Effector memory CD4-positive, alpha-beta T cell (primary cell): ENCODE results near the gene KCNG1.
"Not testable (repeated sequence)": the region's sequence is repeated elsewhere in the genome, so short reads cannot be mapped to it uniquely, and the experiment has no call there.

Experiments
- DNase-seq, 3 donors: peaks; one replicate each; pipeline ENCODE4 v3.0.0-alpha.2; 2020
- H3K27ac ChIP-seq: 2 replicates; pipeline ENCODE4 v1.7.0; 2013; ENCODE audit warnings: mild to moderate bottlenecking, low read length, moderate library complexity; ENCODE audit not compliant: insufficient read depth, poor library complexity, severe bottlenecking
- H3K27me3 ChIP-seq: replicated peaks from 2 replicates; pipeline ENCODE4 v1.7.0; 2013; ENCODE audit warnings: mild to moderate bottlenecking, low read length; ENCODE audit not compliant: insufficient read depth, control insufficient read depth, poor library complexity, severe bottlenecking
- H3K36me3 ChIP-seq: 2 replicates; pipeline ENCODE4 v1.7.0; 2013; ENCODE audit warnings: mild to moderate bottlenecking, low read length, moderate library complexity; ENCODE audit not compliant: control insufficient read depth, insufficient read depth
- H3K4me1 ChIP-seq: 2 replicates; pipeline ENCODE4 v1.7.0; 2013; ENCODE audit warnings: low read length, mild to moderate bottlenecking; ENCODE audit not compliant: control insufficient read depth, insufficient read depth, poor library complexity, severe bottlenecking
- H3K4me3 ChIP-seq: 2 replicates; pipeline ENCODE4 v1.7.0; 2013; ENCODE audit warnings: low read length, low read depth, mild to moderate bottlenecking; ENCODE audit not compliant: insufficient read depth, poor library complexity, severe bottlenecking
- H3K9me3 ChIP-seq: 2 replicates; pipeline ENCODE4 v1.7.0; 2013; ENCODE audit warnings: mild to moderate bottlenecking, low read length, moderate library complexity; ENCODE audit not compliant: control insufficient read depth

Gene KCNG1

DNA sequence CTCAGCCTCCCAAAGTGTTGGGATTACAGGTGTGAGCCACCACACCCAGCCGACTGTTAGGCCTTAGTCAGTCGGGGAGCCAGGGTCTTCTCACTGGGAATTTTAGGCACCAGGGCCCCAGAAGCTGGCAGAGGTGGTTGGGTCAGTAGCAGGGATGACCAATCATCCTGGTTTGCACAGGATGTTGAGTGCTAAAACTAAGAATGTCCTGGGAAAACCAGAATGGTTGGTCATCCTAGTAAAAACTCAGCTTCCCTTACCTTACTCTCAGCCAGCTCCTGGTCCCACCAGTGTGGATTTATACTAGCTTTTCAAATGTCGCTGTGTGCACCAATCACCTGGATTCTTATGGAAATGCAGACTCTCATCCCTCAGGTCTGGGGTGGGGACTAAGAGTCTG, 31.8 kb downstream of the KCNG1 start:
- Histone ChIP-seq H3K36me3 (no peaks in the 10 kb centered on the region), H3K9me3 (no peaks in the 10 kb centered on the region), H3K4me3 (no peak overlapping the region), H3K27me3 (peaks cover 3% of the 10 kb centered on the region), H3K4me1 (no peaks in the 10 kb centered on the region), H3K27ac (no peak overlapping the region)
- DNase-seq: no peak

DNA sequence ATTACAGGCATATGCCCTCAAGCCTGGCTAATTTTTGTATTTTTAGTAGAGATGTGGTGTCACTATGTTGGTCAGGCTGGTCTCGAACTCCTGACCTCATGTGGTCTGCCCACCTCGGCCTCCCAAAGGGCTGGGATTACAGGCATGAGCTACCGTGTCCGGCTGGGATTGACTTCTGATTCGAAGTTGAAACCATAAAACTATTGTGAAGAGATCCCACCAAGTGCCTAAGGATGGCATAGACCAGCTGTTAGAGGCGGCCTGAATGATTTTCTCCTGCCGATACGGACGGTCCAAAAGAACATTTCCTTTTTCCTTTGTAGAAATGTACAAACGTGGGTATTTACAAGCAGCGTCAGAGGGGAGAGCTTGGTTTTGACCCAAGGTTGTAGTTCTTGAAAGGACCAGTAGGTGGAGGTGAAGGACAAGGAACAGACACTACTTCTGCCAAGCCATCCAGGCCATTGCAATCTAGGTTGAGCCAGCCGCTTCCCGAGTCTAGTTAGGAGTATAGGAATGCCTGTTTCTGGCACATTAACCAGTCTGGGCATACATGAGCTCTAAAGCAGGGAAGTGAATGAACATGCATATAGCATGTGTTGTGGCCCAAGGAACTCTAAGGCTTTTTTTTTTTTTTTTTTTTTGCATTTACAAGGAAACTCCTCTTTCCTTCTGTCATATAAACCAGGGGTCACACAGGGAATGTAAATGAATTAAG, 35.3 kb downstream of the KCNG1 start:
- H3K4me1 ChIP-seq: no peaks in the 10 kb centered on the region
- no peak overlapping the region for H3K27ac ChIP-seq
- H3K4me3 ChIP-seq: no peak overlapping the region
- H3K9me3 ChIP-seq: no peaks in the 10 kb centered on the region
- no peaks in the 10 kb centered on the region for H3K36me3 ChIP-seq
- DNase-seq: peak in 2 of 3 donors; percentile 23 to 43
- peaks cover 3% of the 10 kb centered on the region for H3K27me3 ChIP-seq

DNA sequence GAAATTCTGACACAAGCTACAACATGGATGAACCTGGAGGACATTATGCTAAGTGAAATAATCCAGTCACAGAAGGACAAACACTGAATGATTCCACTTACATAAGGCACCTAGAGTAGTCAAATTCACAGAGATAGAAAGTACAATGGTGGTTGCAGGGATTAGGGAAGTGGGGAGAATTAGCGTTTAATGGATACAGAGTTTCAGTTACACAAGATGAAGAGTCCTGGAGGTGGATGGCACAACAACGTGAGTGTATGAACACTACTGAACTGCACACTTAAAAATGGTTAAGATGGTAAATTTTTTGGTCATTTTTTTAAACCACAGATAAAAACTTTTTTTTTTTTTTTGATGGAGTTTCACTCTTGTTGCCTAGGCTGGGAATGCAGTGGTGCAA, 39.6 kb downstream of the KCNG1 start:
- no peak for DNase-seq
- peaks cover 3% of the 10 kb centered on the region for H3K27me3 ChIP-seq

DNA sequence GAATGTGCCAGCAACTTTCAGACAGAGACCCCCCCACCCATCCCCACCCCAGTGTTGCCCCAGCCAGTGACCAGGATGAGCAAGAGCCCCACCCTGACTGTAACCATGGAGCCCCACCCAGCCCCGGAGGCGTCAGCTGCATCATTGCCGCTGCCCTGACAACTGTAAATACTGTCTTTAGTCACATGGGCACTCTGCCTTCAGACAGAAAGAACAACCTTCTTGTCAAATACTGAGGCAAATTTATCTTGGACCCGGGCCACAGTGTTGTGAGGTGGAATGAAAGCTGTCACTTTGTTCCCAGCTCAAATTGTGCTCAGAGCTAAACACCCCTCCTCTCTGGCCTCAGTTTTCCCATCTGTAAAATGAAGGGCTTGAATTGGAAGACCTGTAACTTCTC, 40.5 kb downstream of the KCNG1 start:
- H3K4me3 ChIP-seq: no peak overlapping the region
- no peak for DNase-seq
- H3K9me3 ChIP-seq: no peaks in the 10 kb centered on the region
- no peaks in the 10 kb centered on the region for H3K4me1 ChIP-seq
- H3K36me3 ChIP-seq: no peaks in the 10 kb centered on the region
- no peak overlapping the region for H3K27ac ChIP-seq
- peaks cover 3% of the 10 kb centered on the region for H3K27me3 ChIP-seq

More for the DNA sequence above, 39.6 kb downstream of the KCNG1 start:
- Histone ChIP-seq H3K9me3 (no peaks in the 10 kb centered on the region), H3K27ac (no peak overlapping the region), H3K36me3 (no peaks in the 10 kb centered on the region), H3K4me3 (no peak overlapping the region), H3K4me1 (no peaks in the 10 kb centered on the region)

DNA sequence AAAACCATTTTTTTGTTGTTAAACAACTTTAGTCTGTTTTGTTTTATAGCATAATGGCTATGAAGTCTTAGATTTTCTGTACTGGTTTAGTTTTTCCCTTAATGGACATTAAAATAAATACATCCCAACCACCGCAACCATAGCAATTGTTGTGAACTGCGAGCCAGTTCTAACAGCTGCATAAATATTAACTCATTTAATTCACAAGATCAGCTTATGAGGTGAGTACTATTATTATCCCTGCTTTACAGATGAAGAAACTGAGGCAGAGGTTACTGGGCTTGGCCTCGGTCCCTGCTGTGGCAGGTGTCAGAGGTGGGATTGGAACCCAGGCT, 41.2 kb downstream of the KCNG1 start:
- Histone ChIP-seq H3K4me3 (no peak overlapping the region), H3K27me3 (no peaks in the 10 kb centered on the region), H3K9me3 (no peaks in the 10 kb centered on the region), H3K27ac (no peak overlapping the region), H3K4me1 (no peaks in the 10 kb centered on the region), H3K36me3 (no peaks in the 10 kb centered on the region)
- no peak for DNase-seq

DNA sequence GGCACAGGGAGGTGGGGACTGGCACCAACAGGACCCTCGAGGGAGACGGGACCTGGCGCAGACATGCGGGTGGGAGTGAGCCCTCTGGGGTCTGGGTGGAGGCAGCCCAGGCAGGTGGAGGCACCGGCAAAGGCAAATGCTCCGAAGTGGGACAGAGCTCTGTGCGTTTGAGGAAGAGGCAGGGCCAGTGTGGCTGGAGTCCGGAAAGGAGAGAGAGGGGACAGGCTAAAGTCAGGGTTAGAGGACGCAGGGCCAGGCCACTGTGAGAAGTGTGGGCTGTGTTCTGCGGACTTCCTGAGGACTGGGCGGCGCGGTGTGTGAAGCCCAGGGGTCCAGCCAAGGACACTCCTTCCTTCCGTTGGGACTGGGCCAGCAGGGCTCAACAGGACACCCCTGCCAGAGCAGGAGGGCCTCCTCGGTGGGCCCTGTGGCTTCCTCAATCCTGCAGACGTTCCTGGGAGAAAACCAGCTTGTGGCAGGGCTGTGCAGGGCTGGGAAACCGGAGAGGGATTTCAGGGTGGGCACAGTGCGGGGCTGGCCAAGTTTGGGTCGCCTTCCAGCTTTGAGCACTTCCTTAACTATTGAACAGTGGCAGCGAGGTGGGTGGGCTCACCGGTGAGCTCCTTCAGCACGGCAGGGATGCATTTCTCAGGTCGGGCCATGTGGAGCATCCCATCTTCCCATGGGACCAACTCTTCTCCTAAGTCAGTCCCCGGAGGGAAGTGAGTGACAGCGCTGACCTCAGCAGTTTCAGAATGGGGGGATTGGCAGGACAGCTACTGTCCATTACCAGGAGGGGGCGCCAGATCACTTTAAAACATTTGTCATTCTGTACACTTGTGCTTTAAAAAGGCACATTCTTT, 41.8 kb downstream of the KCNG1 start:
- Histone ChIP-seq H3K27ac (no peak overlapping the region), H3K4me1 (no peaks in the 10 kb centered on the region), H3K9me3 (no peaks in the 10 kb centered on the region), H3K4me3 (no peak overlapping the region), H3K27me3 (no peaks in the 10 kb centered on the region), H3K36me3 (no peaks in the 10 kb centered on the region)
- DNase-seq: peak in 1 of 3 donors; percentile 39

DNA sequence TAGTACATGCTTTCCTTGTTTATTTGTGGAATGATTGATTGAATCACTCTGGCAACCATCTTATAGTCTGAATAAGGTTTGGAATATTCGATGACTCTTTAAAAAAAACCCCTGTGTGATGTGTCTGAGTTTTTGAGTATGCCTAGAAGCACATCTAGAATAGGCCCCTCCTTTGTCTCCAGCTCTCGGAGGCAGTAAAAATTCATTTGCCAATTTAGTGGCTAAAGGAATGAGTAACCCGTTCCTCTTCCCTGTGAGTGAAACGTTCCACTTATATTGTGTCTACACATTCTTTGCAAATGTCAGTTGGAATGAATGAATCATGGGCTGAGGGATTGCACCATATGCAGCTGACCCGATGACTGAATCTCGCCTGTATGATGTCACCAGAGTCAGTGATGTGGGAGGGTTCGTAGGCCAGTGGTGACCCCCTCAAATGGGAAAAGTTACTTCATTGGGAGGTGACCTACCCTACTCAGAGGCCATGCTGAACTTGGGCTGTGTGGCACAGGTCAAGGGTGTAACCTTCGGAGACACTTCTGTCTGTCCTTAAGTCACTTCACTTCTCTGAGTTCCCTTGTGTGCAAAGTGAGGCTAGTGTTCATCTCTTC, 42.7 kb downstream of the KCNG1 start:
- Histone ChIP-seq H3K36me3 (no peaks in the 10 kb centered on the region), H3K4me1 (no peaks in the 10 kb centered on the region), H3K27ac (no peak overlapping the region), H3K9me3 (no peaks in the 10 kb centered on the region), H3K27me3 (no peaks in the 10 kb centered on the region), H3K4me3 (no peak overlapping the region)
- no peak for DNase-seq

DNA sequence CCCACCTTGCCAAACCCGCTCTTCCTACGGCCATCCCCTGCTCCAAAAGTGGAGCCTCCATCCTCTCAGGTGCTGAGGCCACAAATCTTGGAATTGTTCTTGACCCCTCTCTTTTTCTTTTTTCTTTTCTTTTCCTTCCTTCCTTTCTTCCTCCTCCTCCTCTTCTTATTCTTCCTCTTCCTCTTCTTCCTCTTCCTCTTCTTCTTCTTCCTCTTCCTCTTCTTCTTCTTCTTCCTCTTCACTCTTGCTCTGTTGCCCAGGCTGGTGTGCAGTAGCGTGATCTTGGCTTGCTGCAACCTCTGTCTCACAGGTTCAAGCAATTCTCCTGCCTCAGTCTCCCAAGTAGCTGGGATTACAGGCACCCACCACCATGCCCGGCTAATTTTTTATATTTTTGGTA, 44.4 kb downstream of the KCNG1 start:
- not testable (repeated sequence) for DNase-seq, H3K4me3 ChIP-seq, H3K36me3 ChIP-seq, H3K27ac ChIP-seq, H3K9me3 ChIP-seq, H3K27me3 ChIP-seq, H3K4me1 ChIP-seq

DNA sequence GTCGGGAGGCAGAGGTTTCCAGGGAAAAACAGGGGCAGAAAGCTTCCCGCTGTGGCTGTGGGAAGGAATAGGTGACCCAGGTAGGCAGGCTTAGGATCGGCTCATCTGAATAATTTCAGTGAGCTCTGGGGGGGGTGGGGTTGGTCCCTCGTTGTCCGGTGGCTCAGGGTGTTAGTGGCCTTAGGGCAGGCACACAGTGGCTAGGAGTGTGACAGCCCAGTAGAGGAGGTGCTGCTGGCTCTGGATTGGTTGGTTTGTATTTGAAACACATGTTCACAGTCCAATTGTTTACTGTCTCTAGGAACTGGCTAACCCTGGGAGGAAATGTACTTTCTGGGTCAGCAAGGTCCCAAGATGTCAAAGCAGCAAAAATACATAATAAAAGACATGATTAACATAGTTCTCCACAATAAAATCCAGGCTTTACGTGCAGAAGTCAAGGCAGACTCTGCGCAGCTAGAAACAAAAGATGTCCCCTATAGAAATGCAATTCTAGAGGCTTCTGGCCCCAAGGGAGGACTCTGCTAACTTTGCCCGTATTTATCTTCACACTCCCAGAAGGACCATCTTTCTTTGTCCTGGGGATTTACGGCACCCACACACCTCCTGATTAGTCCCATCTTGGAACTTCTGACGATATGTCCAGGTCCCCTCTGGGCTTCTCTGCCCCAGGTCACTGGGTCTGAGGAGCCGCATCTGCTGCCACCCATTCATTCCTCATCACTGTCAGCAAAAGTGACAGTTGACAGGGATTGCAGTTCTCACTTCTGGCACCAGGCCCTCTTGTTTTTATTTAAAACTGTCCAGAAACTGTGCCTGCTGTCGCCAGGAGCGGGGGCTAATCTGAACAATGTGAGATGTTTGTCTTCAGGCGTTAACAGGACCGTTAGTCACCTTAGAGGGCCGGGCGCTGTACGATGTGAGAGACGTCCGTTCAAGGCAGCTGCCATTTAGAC, 45.6 kb downstream of the KCNG1 start:
- H3K27me3 ChIP-seq: no peaks in the 10 kb centered on the region
- no peaks in the 10 kb centered on the region for H3K9me3 ChIP-seq
- no peak overlapping the region for H3K27ac ChIP-seq
- no peak overlapping the region for H3K4me3 ChIP-seq
- no peaks in the 10 kb centered on the region for H3K4me1 ChIP-seq
- DNase-seq: no peak
- no peaks in the 10 kb centered on the region for H3K36me3 ChIP-seq
